A549 (cell line): ENCODE measurements around the gene ZNF580.

Experiments used
- CEBPB ChIP-seq, 2 experiments: fragments of >200 bp in 1 of 2; sonication (Bioruptor Twin) in 1 of 2; formaldehyde crosslinking in 1 of 2; IDR thresholded peaks; 2 replicates each; pipeline ENCODE4 v1.6.1; 2012 to 2016
- CTCF ChIP-seq: fragments of >200 bp; sonication (Bioruptor Twin); formaldehyde crosslinking; IDR thresholded peaks from 3 replicates; pipeline ENCODE4 v1.5.1; 2016
- EP300 ChIP-seq, 2 experiments: fragments of >200 bp; sonication (Bioruptor Twin); formaldehyde crosslinking; IDR thresholded peaks; 2 replicates in 1 of 2; 3 replicates in 1 of 2; pipeline ENCODE4 v1.6.1; 2016 to 2017
- FOSL2 ChIP-seq, 2 experiments: fragments of 450-650 bp in 1 of 2; fragments of >200 bp in 1 of 2; sonication (Bioruptor Twin) in 1 of 2; formaldehyde crosslinking; IDR thresholded peaks; 2 replicates each; pipeline versions ENCODE4 v1.5.0 to v1.6.1; 2016 to 2020; ENCODE audit warnings: mild to moderate bottlenecking in 1 of 2, moderate library complexity in 1 of 2
- MAFK ChIP-seq: fragments of 450-650 bp; IDR thresholded peaks from 2 replicates; pipeline ENCODE4 v1.6.1; 2014; ENCODE audit not compliant: partially characterized antibody
- MAZ ChIP-seq: fragments of 150-350 bp; IDR thresholded peaks from 2 replicates; pipeline ENCODE4 v1.6.1; 2014; ENCODE audit warnings: antibody characterized with exemption, low read depth, low read length, borderline replicate concordance
- POLR2A ChIP-seq: IDR thresholded peaks from 2 replicates; pipeline ENCODE4 v1.6.1; 2012; ENCODE audit warnings: mild to moderate bottlenecking, low read length
- SMC3 ChIP-seq: fragments of >200 bp; sonication (Bioruptor Twin); formaldehyde crosslinking; IDR thresholded peaks from 3 replicates; pipeline ENCODE4 v1.6.1; 2018; ENCODE audit warnings: inconsistent platforms
- USF2 ChIP-seq: fragments of 450-650 bp; IDR thresholded peaks from 2 replicates; pipeline ENCODE4 v1.6.1; 2014; ENCODE audit warnings: antibody characterized with exemption
- ZFP36 ChIP-seq: fragments of 450-650 bp; IDR thresholded peaks from 2 replicates; pipeline ENCODE4 v1.6.1; 2014; ENCODE audit warnings: borderline replicate concordance; ENCODE audit not compliant: partially characterized antibody

GRCh38 chr19:55602104-55603001 lies 38.4 kb upstream of the ZNF580 start:
- TF ChIP-seq POLR2A (no peak), CTCF (no peak), MAFK (no peak), CEBPB (IDR thresholded peaks at IDR 0.05) (no peak), MAZ (no peak), FOSL2 (IDR thresholded peaks at IDR 0.05) (no peak), FOSL2 (CRISPR knock-in tag; IDR thresholded peaks at IDR 0.05) (no peak), SMC3 (no peak), USF2 (no peak), EP300 (IDR thresholded peaks at IDR 0.05) (no peak), ZFP36 (no peak)
